HG03457 (cell line): ENCODE results near the gene THY1.
"Not testable (repeated sequence)": the region's sequence is repeated elsewhere in the genome, so short reads cannot be mapped to it uniquely, and the experiment has no call there.

ENCODE experiments used
- ATAC-seq: cut with Tn5 transposase; IDR thresholded peaks from one replicate; pipeline ENCODE4 v1.9.1; 2021; ENCODE audit warnings: moderate number of reproducible peaks; ENCODE audit not compliant: unreplicated experiment

The THY1 gene

GRCh38 chr11:119422809-119423508 is at the start of gene THY1:
THY1 (minus strand) TSS chr11:119423172; CDS start chr11:119420905, 2,267 bp downstream.
- ATAC-seq: no peak

DNA sequence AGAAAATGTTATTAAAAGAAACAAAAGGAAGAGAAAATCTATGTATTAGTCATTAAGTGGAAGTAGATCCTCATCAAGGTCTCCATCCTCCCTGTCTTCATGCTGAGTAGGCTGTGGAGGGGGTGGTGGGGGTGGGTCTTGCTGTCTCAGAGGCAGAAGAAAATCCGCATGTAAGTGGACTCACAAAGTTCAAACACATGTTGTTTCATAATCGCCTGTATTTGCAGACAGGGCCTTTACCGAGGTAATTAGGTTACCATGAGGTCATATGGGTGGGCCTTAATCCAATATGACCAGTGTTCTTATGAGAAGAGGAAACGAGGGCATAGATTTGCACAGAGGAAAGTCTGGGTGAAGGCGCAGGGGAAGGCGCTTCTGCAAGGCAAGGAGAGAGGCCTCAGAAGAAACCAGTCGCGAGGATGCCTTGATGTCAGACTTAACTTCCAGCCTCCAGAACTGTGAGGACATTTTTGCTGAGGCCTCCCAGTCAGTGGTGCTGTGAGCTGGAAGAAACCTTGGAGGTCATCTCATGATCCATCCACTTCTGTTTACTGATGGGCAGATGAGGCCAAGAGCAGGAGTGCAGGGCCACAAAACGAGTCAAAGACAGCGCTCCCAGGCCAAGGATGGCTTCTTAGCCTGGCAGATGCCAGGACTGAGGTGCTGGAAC is 49.3 kb upstream of the THY1 start:
- no peak for ATAC-seq

- no peak for ATAC-seq
Measured at GRCh38 chr11:119471329-119471728, 48.4 kb upstream of the THY1 start.

- no peak for ATAC-seq
Measured at GRCh38 chr11:119470317-119471291, 47.6 kb upstream of the THY1 start.

GRCh38 chr11:119469506-119469905 is 46.5 kb upstream of the THY1 start:
- ATAC-seq: no peak

- no peak for ATAC-seq
Measured at GRCh38 chr11:119468511-119468910, 45.5 kb upstream of the THY1 start.

GRCh38 chr11:119461229-119461963 is 38.4 kb upstream of the THY1 start:
- ATAC-seq: no peak

DNA sequence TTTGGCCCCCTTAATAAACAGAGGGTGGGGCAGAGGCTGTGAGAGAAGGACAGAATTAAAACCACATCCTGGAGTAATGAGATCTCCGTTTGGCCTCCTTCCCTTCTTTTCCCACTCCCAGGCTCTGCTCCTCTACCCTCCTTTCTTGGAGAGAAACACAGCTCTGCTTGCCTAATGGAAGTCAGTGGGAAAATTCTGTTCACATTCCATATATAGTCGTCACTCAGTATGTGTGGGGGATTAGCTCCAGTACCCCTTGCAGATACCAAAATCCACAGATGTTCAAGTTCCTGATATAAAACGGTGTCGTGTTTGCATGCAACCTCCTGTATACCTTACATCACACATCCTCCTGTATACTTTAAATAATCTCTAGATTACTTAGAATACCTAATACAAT is 37.6 kb upstream of the THY1 start:
- no peak for ATAC-seq

DNA sequence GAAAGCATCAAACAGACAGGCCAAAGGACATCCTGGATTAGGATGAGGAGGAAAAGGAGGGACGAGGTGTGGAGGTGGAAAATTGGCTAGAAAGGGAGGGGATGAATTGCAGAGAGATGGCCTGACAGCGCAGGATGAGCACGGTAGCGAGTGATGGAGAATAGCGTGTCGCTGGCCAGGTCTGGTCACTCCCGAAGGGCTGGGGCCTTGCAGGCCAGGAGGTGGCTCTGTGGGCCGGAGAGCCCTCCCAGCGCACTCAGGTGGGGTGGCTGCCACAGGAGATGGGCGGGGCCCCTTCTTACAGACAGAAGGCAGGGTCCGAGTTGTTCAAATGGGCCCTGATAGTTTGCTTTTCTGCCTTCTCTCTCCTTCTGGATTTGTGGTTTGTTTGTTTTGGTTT is 37.1 kb upstream of the THY1 start:
- no peak for ATAC-seq

- no peak for ATAC-seq
Measured at GRCh38 chr11:119459293-119459976, 36.5 kb upstream of the THY1 start.

DNA sequence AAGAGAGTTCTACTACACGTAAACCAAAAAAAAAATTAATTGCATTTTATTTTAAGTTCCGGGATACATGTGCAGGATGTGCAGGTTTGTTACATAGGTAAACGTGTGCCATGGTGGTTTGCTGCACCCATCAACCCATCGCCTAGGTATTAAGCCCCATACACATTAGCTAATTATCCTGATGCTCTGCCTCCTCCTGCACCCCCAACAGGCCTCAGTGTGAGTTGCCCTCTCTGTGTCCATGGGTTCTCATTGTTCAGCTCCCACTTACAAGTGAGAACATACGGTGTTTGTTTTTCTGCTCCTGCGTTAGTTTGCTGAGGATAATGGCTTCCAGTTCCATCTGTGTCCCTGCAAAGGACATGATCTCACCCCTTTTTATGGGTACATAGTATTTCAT is 32.7 kb upstream of the THY1 start:
- not testable (repeated sequence) for ATAC-seq

GRCh38 chr11:119455241-119455640 is 32.3 kb upstream of the THY1 start:
- not testable (repeated sequence) for ATAC-seq

DNA sequence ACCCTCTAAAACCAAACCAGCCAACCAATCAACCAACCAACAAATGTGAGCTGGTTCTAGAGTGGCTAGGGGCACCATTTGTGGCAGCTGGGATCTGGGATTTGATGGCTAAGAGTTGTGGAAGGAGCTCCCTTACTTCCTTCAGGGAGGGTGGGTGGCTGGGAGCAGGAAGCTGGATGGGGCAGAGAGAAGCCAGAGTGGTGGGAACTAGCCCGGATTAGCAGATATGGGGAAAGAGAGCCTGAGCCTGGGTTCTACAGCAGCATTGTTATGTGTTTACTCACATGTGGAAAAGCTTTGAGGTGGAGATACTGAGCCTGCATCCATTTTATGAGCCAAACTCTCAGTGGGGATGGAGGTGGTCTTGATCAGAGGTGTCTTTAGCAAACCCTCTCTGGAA is 30.9 kb upstream of the THY1 start:
- no peak for ATAC-seq

- ATAC-seq: no peak
Measured at GRCh38 chr11:119450590-119451326, 27.8 kb upstream of the THY1 start.

- ATAC-seq: no peak
Measured at GRCh38 chr11:119449498-119449897, 26.5 kb upstream of the THY1 start.

GRCh38 chr11:119448380-119448779 is 25.4 kb upstream of the THY1 start:
- no peak for ATAC-seq

GRCh38 chr11:119447664-119448242 is 24.8 kb upstream of the THY1 start:
- no peak for ATAC-seq

DNA sequence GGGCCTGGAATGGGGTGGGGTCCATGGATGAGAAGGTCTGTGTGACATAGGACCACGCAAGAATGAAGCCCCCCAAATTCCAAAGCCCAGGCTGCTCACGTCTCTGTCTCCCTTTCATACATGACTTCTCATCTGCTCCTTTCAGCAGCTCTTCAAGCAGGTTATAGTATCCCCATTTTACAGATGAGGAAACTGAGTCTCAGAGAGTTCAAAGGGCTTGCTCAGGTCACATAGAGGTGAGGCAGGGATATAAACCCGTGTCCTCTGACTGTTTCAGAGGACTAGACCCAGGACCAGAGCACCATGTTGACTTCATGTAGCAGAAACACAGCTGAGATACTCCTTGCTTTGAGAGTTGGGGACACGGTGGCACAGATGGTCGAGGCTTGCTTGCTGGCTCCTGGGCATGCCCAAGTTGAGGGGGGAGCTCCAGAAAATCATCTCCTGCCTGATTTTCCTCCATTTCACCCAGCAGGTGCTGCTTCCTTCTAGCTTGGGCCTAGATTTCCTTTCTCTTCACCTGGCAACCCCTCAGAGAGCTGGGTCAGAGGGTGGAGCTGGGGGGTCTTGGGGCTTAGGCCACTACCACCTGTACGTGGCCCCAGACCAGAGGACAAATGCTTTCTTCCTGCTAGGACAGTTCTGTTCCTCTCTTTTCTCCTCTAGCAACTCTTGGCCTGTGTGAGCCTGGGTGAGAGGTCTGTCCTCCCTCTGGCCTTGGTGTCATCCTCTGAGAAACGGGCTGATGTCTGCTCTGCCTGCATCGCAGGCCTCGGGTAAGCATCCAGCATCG is 24.1 kb upstream of the THY1 start:
- no peak for ATAC-seq
